RPMI8226 (cell line): ENCODE measurements around the gene SPDL1.
"Not testable (repeated sequence)": the region's sequence is repeated elsewhere in the genome, so short reads cannot be mapped to it uniquely, and the experiment has no call there.

Experiments used
- DNase-seq: peaks from one replicate; pipeline ENCODE4 v3.0.0-alpha.2; 2015

SPDL1 gene

GRCh38 chr5:169574134-169574646 is 9.4 kb upstream of the SPDL1 start:
- DNase-seq: no peak

- DNase-seq: no peak
These were observed 7.4 kb upstream of the SPDL1 start for GRCh38 chr5:169576181-169576598.

GRCh38 chr5:169577951-169578350 is 5.6 kb upstream of the SPDL1 start:
- peak; percentile 27 for DNase-seq

GRCh38 chr5:169580964-169581363 is 2.6 kb upstream of the SPDL1 start:
- DNase-seq: no peak

- peak; percentile 64 for DNase-seq
These were observed 1.9 kb upstream of the SPDL1 start for GRCh38 chr5:169581580-169582227.

GRCh38 chr5:169583101-169583423 is 511 bp upstream of the SPDL1 start:
- DNase-seq: no peak

GRCh38 chr5:169584998-169585451 is 1.5 kb downstream of the SPDL1 start:
- no peak for DNase-seq

GRCh38 chr5:169590602-169591001 is 7.0 kb downstream of the SPDL1 start:
- DNase-seq: no peak

- no peak for DNase-seq
These were observed 8.1 kb downstream of the SPDL1 start for GRCh38 chr5:169591636-169592035.

GRCh38 chr5:169592937-169593650 is 9.5 kb downstream of the SPDL1 start:
- DNase-seq: no peak

GRCh38 chr5:169595172-169595820 is 11.7 kb downstream of the SPDL1 start:
- DNase-seq: no peak

- DNase-seq: no peak
These were observed 15.9 kb downstream of the SPDL1 start for GRCh38 chr5:169599451-169599850.

GRCh38 chr5:169602535-169602934 is 19.0 kb downstream of the SPDL1 start:
- DNase-seq: no peak

- DNase-seq: no peak
These were observed 22.7 kb downstream of the SPDL1 start for GRCh38 chr5:169606279-169606678.

- no peak for DNase-seq
These were observed 24.3 kb downstream of the SPDL1 start for GRCh38 chr5:169607882-169608281.

- DNase-seq: no peak
These were observed 26.1 kb downstream of the SPDL1 start for GRCh38 chr5:169609716-169610115.

- no peak for DNase-seq
These were observed 27.0 kb downstream of the SPDL1 start for GRCh38 chr5:169610606-169611005.

- no peak for DNase-seq
These were observed 32.0 kb downstream of the SPDL1 start for GRCh38 chr5:169615561-169615960.

GRCh38 chr5:169624307-169624706 is 40.7 kb downstream of the SPDL1 start:
- not testable (repeated sequence) for DNase-seq

GRCh38 chr5:169626779-169627178 is 43.2 kb downstream of the SPDL1 start:
- no peak for DNase-seq

- no peak for DNase-seq
These were observed 44.0 kb downstream of the SPDL1 start for GRCh38 chr5:169627551-169627950.

- DNase-seq: no peak
These were observed 45.3 kb downstream of the SPDL1 start for GRCh38 chr5:169628892-169629291.

- DNase-seq: no peak
These were observed 46.4 kb downstream of the SPDL1 start for GRCh38 chr5:169629847-169630548.
